ENCODE measurements around the gene SLC2A4RG. TPM values are rescaled to one million over a fixed set of nuclear protein-coding genes. Genes with fewer than 3 reads are reported as not detected.
A peak's percentile ranks its signal among the peaks of the same experiment; 100 is the strongest.
"Not testable (repeated sequence)": the region's sequence is repeated elsewhere in the genome, so short reads cannot be mapped to it uniquely, and the experiment has no call there.

SLC2A4RG gene
- total RNA-seq, 3 donors from 2014 or later = 44.9 to 65.0 (median 50.6) TPM

GRCh38 chr20:63718996-63719395 lies 20.6 kb upstream of the SLC2A4RG start:
- peaks cover 14% of the 10 kb centered on the region for H3K9me3 ChIP-seq
- H3K4me1 ChIP-seq (ENCODE audit: low read depth) = no peaks in the 10 kb centered on the region
- H3K4me3 ChIP-seq = no peak overlapping the region
- intact Hi-C loops (cut with DNase I, micrococcal nuclease) = no loop called here
- DNase-seq (no peak), ATAC-seq (no peak)
- no peaks in the 10 kb centered on the region for H3K36me3 ChIP-seq (ENCODE audit: low read depth)
- no peak for TF ChIP-seq CTCF (IDR thresholded peaks at IDR 0.05)

- H3K4me3 ChIP-seq; DNase-seq; intact Hi-C loops (cut with DNase I, micrococcal nuclease); H3K36me3 ChIP-seq (ENCODE audit: low read depth); ATAC-seq: not testable (repeated sequence)
- Histone ChIP-seq H3K4me1 (ENCODE audit: low read depth) (peaks cover 16% of the 10 kb centered on the region), H3K9me3 (peaks cover 21% of the 10 kb centered on the region)
Observed at GRCh38 chr20:63722967-63723622, 16.5 kb upstream of the SLC2A4RG start.

GRCh38 chr20:63730189-63730733 lies 9.3 kb upstream of the SLC2A4RG start:
- H3K9me3 ChIP-seq; ATAC-seq; H3K36me3 ChIP-seq (ENCODE audit: low read depth); intact Hi-C loops (cut with DNase I, micrococcal nuclease); H3K4me3 ChIP-seq: not testable (repeated sequence)
- peak in 1 of 3 donors; percentile 34 for DNase-seq
- peaks cover 21% of the 10 kb centered on the region for H3K4me1 ChIP-seq (ENCODE audit: low read depth)

- TF ChIP-seq CTCF (IDR thresholded peaks at IDR 0.05) = no peak
- ATAC-seq (no peak), DNase-seq (no peak)
- no peaks in the 10 kb centered on the region for H3K9me3 ChIP-seq
- peaks cover 29% of the 10 kb centered on the region for H3K4me1 ChIP-seq (ENCODE audit: low read depth)
- intact Hi-C loops (cut with DNase I, micrococcal nuclease) = no loop called here
- H3K4me3 ChIP-seq = no peak overlapping the region
- no peaks in the 10 kb centered on the region for H3K36me3 ChIP-seq (ENCODE audit: low read depth)
Observed at GRCh38 chr20:63731410-63731809, 8.2 kb upstream of the SLC2A4RG start.

- DNase-seq = peak in 1 of 3 donors; percentile 48
- Histone ChIP-seq H3K4me1 (ENCODE audit: low read depth) (peaks cover 29% of the 10 kb centered on the region), H3K4me3 (no peak overlapping the region), H3K9me3 (no peaks in the 10 kb centered on the region), H3K36me3 (ENCODE audit: low read depth) (no peaks in the 10 kb centered on the region)
- no peak for TF ChIP-seq CTCF (IDR thresholded peaks at IDR 0.05)
- intact Hi-C loops (cut with DNase I, micrococcal nuclease) = no loop called here
- ATAC-seq = no peak
Observed at GRCh38 chr20:63732118-63733095, 7.2 kb upstream of the SLC2A4RG start.

- DNase-seq (peak in 1 of 3 donors; percentile 48), ATAC-seq (no peak)
- intact Hi-C loops (cut with DNase I, micrococcal nuclease) = no loop called here
- H3K36me3 ChIP-seq (ENCODE audit: low read depth) = no peaks in the 10 kb centered on the region
- H3K4me3 ChIP-seq = no peak overlapping the region
- H3K4me1 ChIP-seq (ENCODE audit: low read depth) = peaks cover 29% of the 10 kb centered on the region
- TF ChIP-seq CTCF (IDR thresholded peaks at IDR 0.05) = no peak
- no peaks in the 10 kb centered on the region for H3K9me3 ChIP-seq
Observed at GRCh38 chr20:63733117-63733516, 6.5 kb upstream of the SLC2A4RG start.
